RWPE2 (cell line): Measurements from ENCODE around the gene CREG2.

ENCODE experiments used
- ATAC-seq: fragments of 200-7000 bp; cut with Tn5 transposase; 3 replicates; pipeline ENCODE4 v1.9.1; 2021; ENCODE audit warnings: low read depth
- DNase-seq: peaks from one replicate; pipeline ENCODE4 v3.0.0-alpha.2; 2020; ENCODE audit warnings: low spot score
- H3K27ac ChIP-seq: fragments of 450-650 bp; 2 replicates; pipeline ENCODE4 v1.5.1; 2017; ENCODE audit warnings: mild to moderate bottlenecking; ENCODE audit not compliant: poor library complexity, severe bottlenecking
- H3K27me3 ChIP-seq: fragments of 250-450 bp; sonication (Bioruptor Pico); 2 replicates; pipeline ENCODE4 v1.5.1; 2021; ENCODE audit warnings: mild to moderate bottlenecking, moderate library complexity; ENCODE audit not compliant: insufficient read depth, poor library complexity, severe bottlenecking
- H3K36me3 ChIP-seq: fragments of 250-450 bp; sonication (Bioruptor Pico); 2 replicates; pipeline ENCODE4 v1.5.1; 2020; ENCODE audit warnings: low read depth, mild to moderate bottlenecking, moderate library complexity
- H3K4me1 ChIP-seq: fragments of 250-450 bp; sonication (Bioruptor Pico); 2 replicates; pipeline ENCODE4 v1.5.1; 2021; ENCODE audit warnings: mild to moderate bottlenecking, moderate library complexity; ENCODE audit not compliant: insufficient read depth, poor library complexity, severe bottlenecking
- H3K4me3 ChIP-seq: fragments of 250-450 bp; sonication (Bioruptor Pico); 2 replicates; pipeline ENCODE4 v1.5.1; 2021; ENCODE audit warnings: mild to moderate bottlenecking, moderate library complexity; ENCODE audit not compliant: severe bottlenecking
- H3K9me3 ChIP-seq: fragments of 250-450 bp; sonication (Bioruptor Pico); 2 replicates; pipeline ENCODE4 v1.5.1; 2021; ENCODE audit warnings: mild to moderate bottlenecking, moderate library complexity; ENCODE audit not compliant: severe bottlenecking
- CTCF ChIP-seq: fragments of 450-650 bp; IDR thresholded peaks from one replicate; pipeline ENCODE4 v1.5.1; 2017; ENCODE audit warnings: mild to moderate bottlenecking, moderate library complexity; ENCODE audit not compliant: poor library complexity, severe bottlenecking

The CREG2 gene

GRCh38 chr2:101427240-101427639, 39.9 kb upstream of the CREG2 start:
- no peak overlapping the region for H3K27ac ChIP-seq
- ATAC-seq (no peak), DNase-seq (no peak)
- no peak for TF ChIP-seq CTCF
- no peak overlapping the region for H3K4me3 ChIP-seq
- no peaks in the 10 kb centered on the region for H3K4me1 ChIP-seq
- no peaks in the 10 kb centered on the region for H3K9me3 ChIP-seq
- no peaks in the 10 kb centered on the region for H3K36me3 ChIP-seq
- no peaks in the 10 kb centered on the region for H3K27me3 ChIP-seq

GRCh38 chr2:101426822-101427221, 39.5 kb upstream of the CREG2 start:
- ATAC-seq (no peak), DNase-seq (no peak)
- Histone ChIP-seq H3K4me1 (no peaks in the 10 kb centered on the region), H3K36me3 (no peaks in the 10 kb centered on the region), H3K9me3 (no peaks in the 10 kb centered on the region), H3K4me3 (no peak overlapping the region), H3K27ac (no peak overlapping the region), H3K27me3 (no peaks in the 10 kb centered on the region)
- no peak for TF ChIP-seq CTCF

GRCh38 chr2:101420623-101421022, 33.3 kb upstream of the CREG2 start:
- Histone ChIP-seq H3K36me3 (no peaks in the 10 kb centered on the region), H3K27ac (no peak overlapping the region), H3K4me3 (no peak overlapping the region), H3K9me3 (no peaks in the 10 kb centered on the region), H3K4me1 (no peaks in the 10 kb centered on the region), H3K27me3 (no peaks in the 10 kb centered on the region)
- ATAC-seq (no peak), DNase-seq (no peak)
- TF ChIP-seq CTCF: no peak

- no peaks in the 10 kb centered on the region for H3K4me1 ChIP-seq
- no peaks in the 10 kb centered on the region for H3K27me3 ChIP-seq
- DNase-seq: no peak
- peaks cover 3% of the 10 kb centered on the region for H3K9me3 ChIP-seq
- ATAC-seq: peak; percentile 66; the same call in 2 of the 3 replicates
- H3K4me3 ChIP-seq: no peak overlapping the region
- no peak overlapping the region for H3K27ac ChIP-seq
- H3K36me3 ChIP-seq: no peaks in the 10 kb centered on the region
- peak; percentile 91 for TF ChIP-seq CTCF
These were observed 31.9 kb upstream of the CREG2 start for GRCh38 chr2:101419096-101419663.

- no peak for TF ChIP-seq CTCF
- ATAC-seq: no peak
- DNase-seq: no peak
- Histone ChIP-seq H3K4me1 (no peaks in the 10 kb centered on the region), H3K9me3 (peaks cover 3% of the 10 kb centered on the region), H3K27me3 (no peaks in the 10 kb centered on the region), H3K36me3 (no peaks in the 10 kb centered on the region), H3K4me3 (no peak overlapping the region), H3K27ac (no peak overlapping the region)
These were observed 31.3 kb upstream of the CREG2 start for GRCh38 chr2:101418460-101419095.
